ENCODE data around the gene RWDD3. TPM values are rescaled to one million over a fixed set of nuclear protein-coding genes. Genes with fewer than 3 reads are reported as not detected.
A peak's percentile ranks its signal among the peaks of the same experiment; 100 is the strongest.

Gene RWDD3
- total and polyA plus RNA-seq, 2 of the 13 experiments (the other 11 are each of a cell fraction or from before 2014, with no cell fraction given), result 18.3 to 21.2 TPM

- TF ChIP-seq, protein P1, sequence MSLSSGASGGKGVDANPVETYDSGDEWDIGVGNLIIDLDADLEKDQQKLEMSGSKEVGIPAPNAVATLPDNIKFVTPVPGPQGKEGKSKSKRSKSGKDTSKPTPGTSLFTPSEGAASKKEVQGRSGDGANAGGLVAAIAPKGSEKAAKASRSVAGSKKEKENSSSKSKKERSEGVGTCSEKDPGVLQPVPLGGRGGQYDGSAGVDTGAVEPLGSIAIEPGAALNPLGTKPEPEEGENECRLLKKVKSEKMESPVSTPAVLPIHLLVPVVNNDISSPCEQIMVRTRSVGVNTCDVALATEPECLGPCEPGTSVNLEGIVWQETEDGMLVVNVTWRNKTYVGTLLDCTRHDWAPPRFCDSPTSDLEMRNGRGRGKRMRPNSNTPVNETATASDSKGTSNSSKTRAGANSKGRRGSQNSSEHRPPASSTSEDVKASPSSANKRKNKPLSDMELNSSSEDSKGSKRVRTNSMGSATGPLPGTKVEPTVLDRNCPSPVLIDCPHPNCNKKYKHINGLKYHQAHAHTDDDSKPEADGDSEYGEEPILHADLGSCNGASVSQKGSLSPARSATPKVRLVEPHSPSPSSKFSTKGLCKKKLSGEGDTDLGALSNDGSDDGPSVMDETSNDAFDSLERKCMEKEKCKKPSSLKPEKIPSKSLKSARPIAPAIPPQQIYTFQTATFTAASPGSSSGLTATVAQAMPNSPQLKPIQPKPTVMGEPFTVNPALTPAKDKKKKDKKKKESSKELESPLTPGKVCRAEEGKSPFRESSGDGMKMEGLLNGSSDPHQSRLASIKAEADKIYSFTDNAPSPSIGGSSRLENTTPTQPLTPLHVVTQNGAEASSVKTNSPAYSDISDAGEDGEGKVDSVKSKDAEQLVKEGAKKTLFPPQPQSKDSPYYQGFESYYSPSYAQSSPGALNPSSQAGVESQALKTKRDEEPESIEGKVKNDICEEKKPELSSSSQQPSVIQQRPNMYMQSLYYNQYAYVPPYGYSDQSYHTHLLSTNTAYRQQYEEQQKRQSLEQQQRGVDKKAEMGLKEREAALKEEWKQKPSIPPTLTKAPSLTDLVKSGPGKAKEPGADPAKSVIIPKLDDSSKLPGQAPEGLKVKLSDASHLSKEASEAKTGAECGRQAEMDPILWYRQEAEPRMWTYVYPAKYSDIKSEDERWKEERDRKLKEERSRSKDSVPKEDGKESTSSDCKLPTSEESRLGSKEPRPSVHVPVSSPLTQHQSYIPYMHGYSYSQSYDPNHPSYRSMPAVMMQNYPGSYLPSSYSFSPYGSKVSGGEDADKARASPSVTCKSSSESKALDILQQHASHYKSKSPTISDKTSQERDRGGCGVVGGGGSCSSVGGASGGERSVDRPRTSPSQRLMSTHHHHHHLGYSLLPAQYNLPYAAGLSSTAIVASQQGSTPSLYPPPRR (CRISPR knock-in tag; IDR thresholded peaks at IDR 0.05; ENCODE audit: borderline replicate concordance), result no peak
- no peak for TF ChIP-seq HNRNPH1 (optimal IDR thresholded peaks at IDR 0.05; ENCODE audit: low read depth, low read length)
- no peak for TF ChIP-seq ZFP82 (CRISPR knock-in tag; IDR thresholded peaks at IDR 0.05; ENCODE audit: borderline replicate concordance)
- no peak for TF ChIP-seq RELA (CRISPR knock-in tag; IDR thresholded peaks at IDR 0.05)
- TF ChIP-seq, protein P2, sequence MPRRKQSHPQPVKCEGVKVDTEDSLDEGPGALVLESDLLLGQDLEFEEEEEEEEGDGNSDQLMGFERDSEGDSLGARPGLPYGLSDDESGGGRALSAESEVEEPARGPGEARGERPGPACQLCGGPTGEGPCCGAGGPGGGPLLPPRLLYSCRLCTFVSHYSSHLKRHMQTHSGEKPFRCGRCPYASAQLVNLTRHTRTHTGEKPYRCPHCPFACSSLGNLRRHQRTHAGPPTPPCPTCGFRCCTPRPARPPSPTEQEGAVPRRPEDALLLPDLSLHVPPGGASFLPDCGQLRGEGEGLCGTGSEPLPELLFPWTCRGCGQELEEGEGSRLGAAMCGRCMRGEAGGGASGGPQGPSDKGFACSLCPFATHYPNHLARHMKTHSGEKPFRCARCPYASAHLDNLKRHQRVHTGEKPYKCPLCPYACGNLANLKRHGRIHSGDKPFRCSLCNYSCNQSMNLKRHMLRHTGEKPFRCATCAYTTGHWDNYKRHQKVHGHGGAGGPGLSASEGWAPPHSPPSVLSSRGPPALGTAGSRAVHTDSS (CRISPR knock-in tag; conservative IDR thresholded peaks at IDR 0.05), result no peak
- TF ChIP-seq, protein P3, sequence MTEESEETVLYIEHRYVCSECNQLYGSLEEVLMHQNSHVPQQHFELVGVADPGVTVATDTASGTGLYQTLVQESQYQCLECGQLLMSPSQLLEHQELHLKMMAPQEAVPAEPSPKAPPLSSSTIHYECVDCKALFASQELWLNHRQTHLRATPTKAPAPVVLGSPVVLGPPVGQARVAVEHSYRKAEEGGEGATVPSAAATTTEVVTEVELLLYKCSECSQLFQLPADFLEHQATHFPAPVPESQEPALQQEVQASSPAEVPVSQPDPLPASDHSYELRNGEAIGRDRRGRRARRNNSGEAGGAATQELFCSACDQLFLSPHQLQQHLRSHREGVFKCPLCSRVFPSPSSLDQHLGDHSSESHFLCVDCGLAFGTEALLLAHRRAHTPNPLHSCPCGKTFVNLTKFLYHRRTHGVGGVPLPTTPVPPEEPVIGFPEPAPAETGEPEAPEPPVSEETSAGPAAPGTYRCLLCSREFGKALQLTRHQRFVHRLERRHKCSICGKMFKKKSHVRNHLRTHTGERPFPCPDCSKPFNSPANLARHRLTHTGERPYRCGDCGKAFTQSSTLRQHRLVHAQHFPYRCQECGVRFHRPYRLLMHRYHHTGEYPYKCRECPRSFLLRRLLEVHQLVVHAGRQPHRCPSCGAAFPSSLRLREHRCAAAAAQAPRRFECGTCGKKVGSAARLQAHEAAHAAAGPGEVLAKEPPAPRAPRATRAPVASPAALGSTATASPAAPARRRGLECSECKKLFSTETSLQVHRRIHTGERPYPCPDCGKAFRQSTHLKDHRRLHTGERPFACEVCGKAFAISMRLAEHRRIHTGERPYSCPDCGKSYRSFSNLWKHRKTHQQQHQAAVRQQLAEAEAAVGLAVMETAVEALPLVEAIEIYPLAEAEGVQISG (CRISPR knock-in tag; IDR thresholded peaks at IDR 0.05), result peak; percentile 85
- TF ChIP-seq, protein P4, sequence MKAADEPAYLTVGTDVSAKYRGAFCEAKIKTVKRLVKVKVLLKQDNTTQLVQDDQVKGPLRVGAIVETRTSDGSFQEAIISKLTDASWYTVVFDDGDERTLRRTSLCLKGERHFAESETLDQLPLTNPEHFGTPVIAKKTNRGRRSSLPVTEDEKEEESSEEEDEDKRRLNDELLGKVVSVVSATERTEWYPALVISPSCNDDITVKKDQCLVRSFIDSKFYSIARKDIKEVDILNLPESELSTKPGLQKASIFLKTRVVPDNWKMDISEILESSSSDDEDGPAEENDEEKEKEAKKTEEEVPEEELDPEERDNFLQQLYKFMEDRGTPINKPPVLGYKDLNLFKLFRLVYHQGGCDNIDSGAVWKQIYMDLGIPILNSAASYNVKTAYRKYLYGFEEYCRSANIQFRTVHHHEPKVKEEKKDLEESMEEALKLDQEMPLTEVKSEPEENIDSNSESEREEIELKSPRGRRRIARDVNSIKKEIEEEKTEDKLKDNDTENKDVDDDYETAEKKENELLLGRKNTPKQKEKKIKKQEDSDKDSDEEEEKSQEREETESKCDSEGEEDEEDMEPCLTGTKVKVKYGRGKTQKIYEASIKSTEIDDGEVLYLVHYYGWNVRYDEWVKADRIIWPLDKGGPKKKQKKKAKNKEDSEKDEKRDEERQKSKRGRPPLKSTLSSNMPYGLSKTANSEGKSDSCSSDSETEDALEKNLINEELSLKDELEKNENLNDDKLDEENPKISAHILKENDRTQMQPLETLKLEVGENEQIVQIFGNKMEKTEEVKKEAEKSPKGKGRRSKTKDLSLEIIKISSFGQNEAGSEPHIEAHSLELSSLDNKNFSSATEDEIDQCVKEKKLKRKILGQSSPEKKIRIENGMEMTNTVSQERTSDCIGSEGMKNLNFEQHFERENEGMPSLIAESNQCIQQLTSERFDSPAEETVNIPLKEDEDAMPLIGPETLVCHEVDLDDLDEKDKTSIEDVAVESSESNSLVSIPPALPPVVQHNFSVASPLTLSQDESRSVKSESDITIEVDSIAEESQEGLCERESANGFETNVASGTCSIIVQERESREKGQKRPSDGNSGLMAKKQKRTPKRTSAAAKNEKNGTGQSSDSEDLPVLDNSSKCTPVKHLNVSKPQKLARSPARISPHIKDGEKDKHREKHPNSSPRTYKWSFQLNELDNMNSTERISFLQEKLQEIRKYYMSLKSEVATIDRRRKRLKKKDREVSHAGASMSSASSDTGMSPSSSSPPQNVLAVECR (CRISPR knock-in tag; IDR thresholded peaks at IDR 0.05; ENCODE audit: borderline replicate concordance), result peak; percentile 67; the same call in 1 of the 2 replicates
- peak; percentile 55; the same call in 1 of the 2 replicates for TF ChIP-seq ZNF512B (CRISPR knock-in tag; IDR thresholded peaks at IDR 0.05; ENCODE audit: borderline replicate concordance)
- peak; percentile 49; the same call in 1 of the 2 replicates for TF ChIP-seq PPARG (CRISPR knock-in tag; conservative IDR thresholded peaks at IDR 0.05)
- TF ChIP-seq JARID2 (CRISPR knock-in tag; IDR thresholded peaks at IDR 0.05; ENCODE audit: insufficient replicate concordance), result peak; percentile 87
Observed at GRCh38 chr1:95233737-95234500, at the start of gene RWDD3 (continued).

Data from HepG2 (cell line).